Esophagus muscularis mucosa (tissue), 4 donors: ENCODE results near the gene LNPEP. TPM values are rescaled to one million over a fixed set of nuclear protein-coding genes. Genes with fewer than 3 reads are reported as not detected.
A peak's percentile ranks its signal among the peaks of the same experiment; 100 is the strongest.

Source experiments
- DNase-seq: peaks from one replicate; pipeline ENCODE4 v3.0.0-alpha.2; 2017; ENCODE audit errors: extremely low spot score
- H3K27ac ChIP-seq, 4 donors: fragments of 200-600 bp; sonication (generic); replicated peaks in 1 of 4; 1 replicate in 3 of 4; 2 replicates in 1 of 4; pipeline ENCODE4 v1.5.1; 2016 to 2019; ENCODE audit warnings: mild to moderate bottlenecking in 1 of 4
- H3K27me3 ChIP-seq, 4 donors: fragments of 200-600 bp; sonication (generic); one replicate each; pipeline versions ENCODE4 v1.5.1 to v1.6.0; 2016 to 2019
- H3K36me3 ChIP-seq, 4 donors: fragments of 200-600 bp; sonication (generic); one replicate each; pipeline ENCODE4 v1.5.1; 2016 to 2019
- H3K4me1 ChIP-seq, 4 donors: fragments of 200-600 bp; sonication (generic); one replicate each; pipeline ENCODE4 v1.5.1; 2016 to 2019
- H3K4me3 ChIP-seq, 4 donors: fragments of 200-600 bp; sonication (generic); 1 replicate in 2 of 4; 2 replicates in 2 of 4; pipeline ENCODE4 v1.5.1; 2016 to 2019; ENCODE audit warnings: mild to moderate bottlenecking in 4 of 4, moderate library complexity in 1 of 4
- H3K9me3 ChIP-seq, 4 donors: fragments of 200-600 bp; sonication (generic); 1 replicate in 3 of 4; 2 replicates in 1 of 4; pipeline ENCODE4 v1.5.1; 2016 to 2019
- CTCF ChIP-seq, 3 experiments: fragments of 200-600 bp in 2 of 3; fragments of 450-650 bp in 1 of 3; sonication (generic) in 2 of 3; IDR thresholded peaks; one replicate each; pipeline ENCODE4 v1.5.1; 2017 to 2019; ENCODE audit warnings: antibody characterized with exemption in 3 of 3, mild to moderate bottlenecking in 2 of 3, moderate library complexity in 1 of 3
- EP300 ChIP-seq: sonication (generic); formaldehyde crosslinking; IDR thresholded peaks from one replicate; pipeline ENCODE4 v1.6.1; 2017; ENCODE audit warnings: antibody characterized with exemption
- POLR2A ChIP-seq: fragments of 450-650 bp; IDR thresholded peaks from one replicate; pipeline ENCODE4 v1.6.1; 2017; ENCODE audit warnings: antibody characterized with exemption, moderate library complexity, mild to moderate bottlenecking, low read depth
- POLR2AphosphoS5 ChIP-seq, 2 donors: sonication (generic); formaldehyde crosslinking; IDR thresholded peaks; one replicate each; pipeline ENCODE4 v1.6.1; 2017; ENCODE audit warnings: antibody characterized with exemption in 2 of 2
- WGBS: methylation state at CpG from one replicate; pipeline ENCODE4 v1.1.5; 2018; 5-methylcytosine and 5-hydroxymethylcytosine counted together
- intact Hi-C: fragments of 100-400 bp; cut with DNase I; formaldehyde crosslinking; loops from one replicate; pipeline ENCODE4 v1.15.1; 2023
- total RNA-seq, 4 donors: library from RNA; depleted of rRNA; stranded (reverse); fragments of >200 nt; gene quantifications; one replicate each; pipeline versions ENCODE4 v1.1.0 to v1.2.1, GENCODE V29; 2016

The LNPEP gene
- total RNA-seq, 4 donors from 2014 or later: 55.2 to 80.2 (median 65.6) TPM

DNA sequence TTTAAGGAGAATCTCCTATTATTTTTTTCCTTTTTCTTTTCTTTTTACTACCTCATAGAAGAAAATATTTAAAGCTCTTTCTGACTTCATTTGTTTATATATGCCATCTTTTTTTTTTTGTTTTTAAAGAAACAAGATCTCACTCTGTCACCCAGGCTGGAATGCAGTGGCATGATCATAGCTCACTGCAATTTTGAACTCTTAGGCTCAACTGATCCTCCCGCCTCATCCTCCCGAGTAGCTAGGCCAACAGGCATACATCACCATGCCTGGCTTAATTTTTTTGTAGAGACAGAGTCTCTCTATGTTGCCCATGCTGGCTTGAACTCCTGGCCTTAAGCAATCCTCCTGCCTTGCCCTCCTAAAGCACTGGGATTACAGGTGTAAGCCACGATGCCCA is 59.5 kb downstream of the LNPEP start:
- Histone ChIP-seq H3K9me3 (no peaks in the 10 kb centered on the region), H3K27ac (no peak overlapping the region), H3K4me1 (no peaks in the 10 kb centered on the region), H3K4me3 (no peak overlapping the region), H3K36me3 (peaks cover 0 to 61% (median 31%) of the 10 kb centered on the region in 4 donors), H3K27me3 (no peaks in the 10 kb centered on the region)
- WGBS: 66% methylated on average over 3 of the region's 3 CpGs
- intact Hi-C loops: loop anchor here (5.0 to 10.0 kb wide), 2 partner anchors 131 to 167 kb away; no protein-coding TSS in a partner anchor
- DNase-seq: no peak
- TF ChIP-seq POLR2A (no peak), EP300 (no peak), CTCF (IDR thresholded peaks at IDR 0.05) (no peak), POLR2AphosphoS5 (IDR thresholded peaks at IDR 0.05) (no peak)

GRCh38 chr5:96997265-96997859 is 61.5 kb downstream of the LNPEP start:
- Histone ChIP-seq H3K27ac (no peak overlapping the region), H3K27me3 (no peaks in the 10 kb centered on the region), H3K4me3 (no peak overlapping the region), H3K4me1 (no peaks in the 10 kb centered on the region), H3K36me3 (peaks cover 0 to 66% (median 38%) of the 10 kb centered on the region in 4 donors), H3K9me3 (no peaks in the 10 kb centered on the region)
- TF ChIP-seq POLR2AphosphoS5 (IDR thresholded peaks at IDR 0.05) (no peak), EP300 (no peak), POLR2A (no peak), CTCF (IDR thresholded peaks at IDR 0.05) (peak in 2 of 3 experiments; percentile 32 to 49)
- intact Hi-C loops: loop anchor here (5.0 to 10.0 kb wide), 2 partner anchors 133 to 165 kb away; no protein-coding TSS in a partner anchor
- 43% methylated on average over 2 of the region's 2 CpGs for WGBS
- DNase-seq: no peak

DNA sequence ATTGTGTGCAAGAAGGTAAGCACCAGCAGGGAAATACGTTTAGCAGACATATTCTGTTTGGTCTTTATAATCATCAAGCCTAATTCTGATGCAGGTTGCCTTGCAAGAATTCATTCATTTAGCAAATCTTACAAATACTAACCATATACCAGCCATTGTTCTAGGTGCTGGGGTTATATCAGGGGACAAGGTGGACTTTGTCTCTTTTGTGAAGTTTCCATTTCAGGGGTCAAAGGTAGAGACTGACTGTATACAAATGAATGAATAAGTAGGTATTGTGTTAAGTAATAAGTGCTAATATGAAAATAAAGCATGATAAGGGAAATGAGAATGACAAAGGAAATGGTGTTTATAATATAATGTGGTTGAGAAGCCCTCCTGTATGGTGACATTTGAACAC is 64.0 kb downstream of the LNPEP start:
- Histone ChIP-seq H3K36me3 (peaks cover 0 to 65% (median 41%) of the 10 kb centered on the region in 4 donors), H3K27me3 (no peaks in the 10 kb centered on the region), H3K4me3 (no peak overlapping the region), H3K27ac (no peak overlapping the region), H3K9me3 (no peaks in the 10 kb centered on the region), H3K4me1 (no peaks in the 10 kb centered on the region)
- WGBS: 94% methylated on average over 1 of the region's 1 CpG
- no peak for DNase-seq
- TF ChIP-seq CTCF (IDR thresholded peaks at IDR 0.05) (no peak), POLR2A (no peak)
- intact Hi-C loops: loop anchor here (5.0 to 10.0 kb wide), 3 partner anchors 135 to 225 kb away; no protein-coding TSS in a partner anchor

DNA sequence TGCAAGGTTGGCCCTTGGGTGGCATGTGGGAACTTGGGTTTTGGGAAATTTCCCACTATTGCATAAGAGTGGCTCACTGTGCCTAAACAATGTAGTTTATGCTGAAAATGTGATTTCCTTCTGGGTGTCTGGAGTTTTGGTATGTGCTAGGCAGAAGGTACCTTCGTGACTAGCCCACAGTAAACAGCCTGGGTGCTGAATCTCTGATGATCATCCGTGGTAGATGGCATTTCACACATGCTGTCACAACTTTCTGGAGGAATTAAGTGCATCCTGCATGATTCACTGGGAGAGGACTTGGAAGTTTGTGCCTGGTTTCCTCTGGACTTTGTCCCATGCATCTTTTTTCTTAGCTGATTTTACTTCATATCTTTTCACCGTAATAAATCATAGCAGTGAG is 64.5 kb downstream of the LNPEP start:
- H3K4me3 ChIP-seq: no peak overlapping the region
- H3K27ac ChIP-seq: no peak overlapping the region
- TF ChIP-seq POLR2AphosphoS5 (IDR thresholded peaks at IDR 0.05) (no peak), CTCF (IDR thresholded peaks at IDR 0.05) (no peak), POLR2A (no peak), EP300 (no peak)
- no peak for DNase-seq
- no peaks in the 10 kb centered on the region for H3K9me3 ChIP-seq
- WGBS: 69% methylated on average over 3 of the region's 3 CpGs
- H3K27me3 ChIP-seq: no peaks in the 10 kb centered on the region
- no peaks in the 10 kb centered on the region for H3K4me1 ChIP-seq
- peaks cover 0 to 67% (median 41%) of the 10 kb centered on the region in 4 donors for H3K36me3 ChIP-seq
- intact Hi-C loops: loop anchor here (10.0 kb wide), 1 partner anchor 226 kb away; no protein-coding TSS in a partner anchor
